Esophagus muscularis mucosa (tissue), 3 donors: ENCODE measurements around the gene ALG5.

Experiments used
- POLR2A ChIP-seq: fragments of 450-650 bp; IDR thresholded peaks from one replicate; pipeline ENCODE4 v1.6.1; 2017; ENCODE audit warnings: antibody characterized with exemption, moderate library complexity, mild to moderate bottlenecking, low read depth
- TF ChIP-seq, protein P1 (sequence below), 3 experiments: fragments of 200-600 bp in 2 of 3; fragments of 450-650 bp in 1 of 3; sonication (generic) in 2 of 3; IDR thresholded peaks; one replicate each; pipeline ENCODE4 v1.5.1; 2017 to 2019; ENCODE audit warnings: antibody characterized with exemption in 3 of 3, mild to moderate bottlenecking in 2 of 3, moderate library complexity in 1 of 3

DNA sequence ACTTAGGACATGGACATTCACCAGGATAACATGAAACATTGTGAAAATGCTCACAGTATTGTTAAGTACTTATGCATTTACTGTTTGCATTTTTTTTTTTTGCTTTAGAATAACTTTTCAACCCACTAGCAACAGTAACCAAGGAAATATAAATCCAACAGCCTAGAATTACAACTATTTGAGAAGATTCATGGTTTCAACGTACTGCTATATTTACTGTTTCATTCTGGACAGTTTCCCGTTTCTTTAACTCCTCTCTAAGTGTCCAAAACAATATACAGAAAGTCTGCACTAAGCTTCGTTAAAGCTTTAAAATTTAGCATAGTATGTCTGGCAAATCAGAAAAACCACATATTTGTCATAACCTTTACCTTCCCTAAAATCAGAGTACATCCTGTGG is 81.8 kb downstream of the ALG5 start:
- TF ChIP-seq, protein P1, sequence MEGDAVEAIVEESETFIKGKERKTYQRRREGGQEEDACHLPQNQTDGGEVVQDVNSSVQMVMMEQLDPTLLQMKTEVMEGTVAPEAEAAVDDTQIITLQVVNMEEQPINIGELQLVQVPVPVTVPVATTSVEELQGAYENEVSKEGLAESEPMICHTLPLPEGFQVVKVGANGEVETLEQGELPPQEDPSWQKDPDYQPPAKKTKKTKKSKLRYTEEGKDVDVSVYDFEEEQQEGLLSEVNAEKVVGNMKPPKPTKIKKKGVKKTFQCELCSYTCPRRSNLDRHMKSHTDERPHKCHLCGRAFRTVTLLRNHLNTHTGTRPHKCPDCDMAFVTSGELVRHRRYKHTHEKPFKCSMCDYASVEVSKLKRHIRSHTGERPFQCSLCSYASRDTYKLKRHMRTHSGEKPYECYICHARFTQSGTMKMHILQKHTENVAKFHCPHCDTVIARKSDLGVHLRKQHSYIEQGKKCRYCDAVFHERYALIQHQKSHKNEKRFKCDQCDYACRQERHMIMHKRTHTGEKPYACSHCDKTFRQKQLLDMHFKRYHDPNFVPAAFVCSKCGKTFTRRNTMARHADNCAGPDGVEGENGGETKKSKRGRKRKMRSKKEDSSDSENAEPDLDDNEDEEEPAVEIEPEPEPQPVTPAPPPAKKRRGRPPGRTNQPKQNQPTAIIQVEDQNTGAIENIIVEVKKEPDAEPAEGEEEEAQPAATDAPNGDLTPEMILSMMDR (IDR thresholded peaks at IDR 0.05) = no peak
- TF ChIP-seq POLR2A = no peak
